SH-SY5Y (cell line): Measurements from ENCODE around the gene UXS1.

Source experiments
- GATA2 ChIP-seq: IDR thresholded peaks from 2 replicates; pipeline ENCODE4 v1.6.1; 2011; ENCODE audit warnings: mild to moderate bottlenecking, low read depth, low read length
- GATA3 ChIP-seq: IDR thresholded peaks from 2 replicates; pipeline ENCODE4 v1.6.1; 2011; ENCODE audit warnings: low read depth, mild to moderate bottlenecking, low read length, moderate library complexity

GRCh38 chr2:106193690-106193976, 468 bp downstream of the UXS1 start:
- TF ChIP-seq GATA2 (no peak), GATA3 (no peak)
